ENCODE measurements around the gene PATJ. TPM values are rescaled to one million over a fixed set of nuclear protein-coding genes. Genes with fewer than 3 reads are reported as not detected.

The PATJ gene
- total and polyA plus RNA-seq, 2 experiments from 2014 or later, result 10.8 to 18.7 TPM

DNA sequence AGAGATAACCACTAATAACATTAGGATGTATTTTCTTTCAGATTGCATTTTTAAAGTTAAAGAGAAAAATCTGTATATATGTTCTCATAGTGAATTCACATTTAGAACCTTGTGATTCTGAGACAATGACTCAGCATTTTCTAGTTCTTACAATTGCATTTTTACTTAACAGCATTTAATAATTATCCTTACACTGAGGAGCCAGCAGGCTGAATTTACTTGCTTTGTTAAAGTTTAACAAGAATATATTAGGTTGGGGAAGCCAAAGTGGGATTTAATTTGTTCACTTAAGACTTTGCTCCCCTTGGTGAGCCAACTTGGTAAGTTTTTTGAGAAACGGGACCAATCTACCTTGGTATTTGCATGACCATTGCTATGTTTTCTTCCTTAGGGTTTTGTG is 4.5 kb downstream of the PATJ start:
- Histone ChIP-seq H3K27ac (peak overlapping the region; percentile 6), H3K9me3 (ENCODE audit: low read depth) (no peaks in the 10 kb centered on the region), H3K4me3 (no peak overlapping the region), H3K4me1 (ENCODE audit: low read depth) (peaks cover 3% of the 10 kb centered on the region), H3K36me3 (no peaks in the 10 kb centered on the region), H3K27me3 (no peaks in the 10 kb centered on the region)
- DNase-seq (ENCODE audit: low read depth in 1 of 2, low spot score in 1 of 2), result peak in 1 of 2 donors; percentile 35
- TF ChIP-seq, protein P1, sequence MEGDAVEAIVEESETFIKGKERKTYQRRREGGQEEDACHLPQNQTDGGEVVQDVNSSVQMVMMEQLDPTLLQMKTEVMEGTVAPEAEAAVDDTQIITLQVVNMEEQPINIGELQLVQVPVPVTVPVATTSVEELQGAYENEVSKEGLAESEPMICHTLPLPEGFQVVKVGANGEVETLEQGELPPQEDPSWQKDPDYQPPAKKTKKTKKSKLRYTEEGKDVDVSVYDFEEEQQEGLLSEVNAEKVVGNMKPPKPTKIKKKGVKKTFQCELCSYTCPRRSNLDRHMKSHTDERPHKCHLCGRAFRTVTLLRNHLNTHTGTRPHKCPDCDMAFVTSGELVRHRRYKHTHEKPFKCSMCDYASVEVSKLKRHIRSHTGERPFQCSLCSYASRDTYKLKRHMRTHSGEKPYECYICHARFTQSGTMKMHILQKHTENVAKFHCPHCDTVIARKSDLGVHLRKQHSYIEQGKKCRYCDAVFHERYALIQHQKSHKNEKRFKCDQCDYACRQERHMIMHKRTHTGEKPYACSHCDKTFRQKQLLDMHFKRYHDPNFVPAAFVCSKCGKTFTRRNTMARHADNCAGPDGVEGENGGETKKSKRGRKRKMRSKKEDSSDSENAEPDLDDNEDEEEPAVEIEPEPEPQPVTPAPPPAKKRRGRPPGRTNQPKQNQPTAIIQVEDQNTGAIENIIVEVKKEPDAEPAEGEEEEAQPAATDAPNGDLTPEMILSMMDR (IDR thresholded peaks at IDR 0.05; ENCODE audit: low read depth, low read length), result no peak

DNA sequence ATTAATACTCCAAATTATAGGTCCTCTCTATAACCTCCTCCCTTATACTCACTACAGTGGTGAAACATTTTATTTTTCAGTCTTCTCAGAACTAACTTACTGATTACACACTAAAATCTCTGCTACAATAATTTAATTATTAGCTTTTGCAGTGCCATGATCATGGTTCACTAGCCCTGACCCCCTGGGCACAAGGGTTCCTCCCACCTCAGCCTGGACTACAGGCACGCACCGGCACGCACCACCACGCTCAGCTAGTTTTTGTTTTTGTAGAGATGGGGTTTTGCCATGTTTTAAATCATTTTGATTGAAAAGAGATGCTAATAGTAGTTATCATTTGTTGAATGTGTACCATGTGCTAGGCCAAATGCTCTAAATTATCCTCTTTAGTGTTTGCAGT is 6.3 kb downstream of the PATJ start:
- Histone ChIP-seq H3K4me1 (ENCODE audit: low read depth) (peaks cover 3% of the 10 kb centered on the region), H3K27ac (no peak overlapping the region), H3K4me3 (no peak overlapping the region), H3K9me3 (ENCODE audit: low read depth) (no peaks in the 10 kb centered on the region), H3K27me3 (no peaks in the 10 kb centered on the region), H3K36me3 (no peaks in the 10 kb centered on the region)
- TF ChIP-seq, protein P1 (IDR thresholded peaks at IDR 0.05; ENCODE audit: low read depth, low read length), result no peak
- DNase-seq (ENCODE audit: low read depth in 1 of 2, low spot score in 1 of 2), result no peak

DNA sequence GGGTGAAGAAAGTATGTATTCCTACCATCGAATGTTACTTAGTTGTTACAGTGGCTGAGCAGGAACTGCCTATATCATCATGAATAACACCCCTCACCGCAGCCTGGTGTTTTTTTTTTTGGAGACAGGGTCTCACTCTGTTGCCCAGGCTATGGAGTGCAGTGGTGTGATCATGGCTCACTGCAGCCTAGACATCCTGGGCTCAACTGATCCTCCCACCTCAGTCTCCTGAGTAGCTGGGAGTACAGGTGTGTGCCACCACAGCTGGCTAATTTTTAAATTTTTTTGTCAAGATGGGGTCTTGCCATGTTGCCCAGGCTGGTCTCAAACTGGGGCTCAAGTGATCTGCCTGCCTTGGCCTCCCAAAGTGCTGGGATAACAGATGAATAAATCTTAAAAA is 7.3 kb downstream of the PATJ start:
- no peak overlapping the region for H3K4me3 ChIP-seq
- DNase-seq (ENCODE audit: low read depth in 1 of 2, low spot score in 1 of 2), result no peak
- TF ChIP-seq, protein P1 (IDR thresholded peaks at IDR 0.05; ENCODE audit: low read depth, low read length), result no peak
- H3K36me3 ChIP-seq, result no peaks in the 10 kb centered on the region
- no peak overlapping the region for H3K27ac ChIP-seq
- no peaks in the 10 kb centered on the region for H3K27me3 ChIP-seq
- H3K9me3 ChIP-seq (ENCODE audit: low read depth), result no peaks in the 10 kb centered on the region
- H3K4me1 ChIP-seq (ENCODE audit: low read depth), result no peaks in the 10 kb centered on the region

DNA sequence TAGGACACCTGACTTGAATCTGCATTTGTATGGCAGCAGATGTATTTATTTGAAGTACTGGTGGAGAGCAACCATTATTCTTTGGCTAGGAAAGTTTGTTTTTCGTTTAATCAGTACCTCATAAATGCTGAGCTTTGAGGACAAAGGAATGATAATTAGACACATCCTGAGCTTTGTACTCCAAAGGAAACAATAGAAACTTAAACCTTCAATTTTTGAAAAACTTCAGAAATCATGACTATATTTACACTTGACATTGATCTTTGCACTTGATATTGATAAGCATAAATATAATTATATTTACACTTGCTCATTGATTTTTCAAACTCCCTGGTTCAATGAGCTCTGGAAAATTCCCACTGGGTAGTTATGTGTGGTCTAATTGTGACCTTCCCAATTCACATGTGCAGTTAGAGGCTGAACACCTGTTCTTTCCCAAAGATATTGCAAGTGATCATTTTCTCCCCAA is 10.7 kb downstream of the PATJ start:
- DNase-seq (ENCODE audit: low read depth in 1 of 2, low spot score in 1 of 2), result no peak
- TF ChIP-seq, protein P1 (IDR thresholded peaks at IDR 0.05; ENCODE audit: low read depth, low read length), result no peak
- Histone ChIP-seq H3K4me3 (no peak overlapping the region), H3K27ac (no peak overlapping the region), H3K27me3 (no peaks in the 10 kb centered on the region), H3K36me3 (no peaks in the 10 kb centered on the region), H3K4me1 (ENCODE audit: low read depth) (no peaks in the 10 kb centered on the region), H3K9me3 (ENCODE audit: low read depth) (no peaks in the 10 kb centered on the region)

DNA sequence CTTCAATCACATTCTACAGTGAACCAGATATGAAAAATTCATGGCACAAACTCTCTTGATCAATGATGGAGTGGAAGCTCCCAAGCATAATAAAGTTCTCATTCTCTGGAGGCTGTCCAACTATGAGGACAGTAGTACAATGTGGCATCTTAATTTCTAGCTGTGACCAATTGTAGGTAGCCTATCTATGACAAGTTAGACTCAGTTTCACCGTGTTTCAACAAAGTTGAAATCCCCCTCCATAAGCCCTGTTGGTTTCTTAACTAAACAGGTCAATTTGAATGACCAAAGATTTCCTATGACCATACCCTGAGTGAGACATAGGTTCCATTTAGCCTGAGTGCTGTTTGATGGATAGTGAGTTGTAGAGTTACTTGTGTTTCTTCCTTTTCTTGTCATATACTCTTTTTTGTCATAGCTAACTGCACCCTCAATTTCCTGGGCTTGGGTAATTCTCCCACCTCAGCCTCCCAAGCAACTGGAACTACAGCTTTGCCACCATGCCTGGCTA is 11.8 kb downstream of the PATJ start:
- no peaks in the 10 kb centered on the region for H3K9me3 ChIP-seq (ENCODE audit: low read depth)
- TF ChIP-seq, protein P1 (IDR thresholded peaks at IDR 0.05; ENCODE audit: low read depth, low read length), result no peak
- DNase-seq (ENCODE audit: low read depth in 1 of 2, low spot score in 1 of 2), result no peak
- H3K4me3 ChIP-seq, result no peak overlapping the region
- no peak overlapping the region for H3K27ac ChIP-seq
- no peaks in the 10 kb centered on the region for H3K36me3 ChIP-seq
- H3K4me1 ChIP-seq (ENCODE audit: low read depth), result no peaks in the 10 kb centered on the region
- no peaks in the 10 kb centered on the region for H3K27me3 ChIP-seq
